WTC11 (cell line): Measurements from ENCODE around the gene NDUFA3. TPM values are rescaled to one million over a fixed set of nuclear protein-coding genes. Genes with fewer than 3 reads are reported as not detected.

Source experiments
- ATAC-seq: fragments of 200-7000 bp; cut with Tn5 transposase; 2 replicates; pipeline ENCODE4 v1.10.0; 2021; ENCODE audit warnings: mild to moderate bottlenecking, moderate library complexity
- CTCF ChIA-PET: fragments of 300-600 bp; sonication (Branson Sonifier 250); formaldehyde crosslinking; loops from one replicate; lab custom pipeline; 2021; ENCODE audit warnings: antibody characterized with exemption; lab: Charles Lee
- POLR2A ChIA-PET: fragments of 350-600 bp; sonication (Branson Sonifier 250); formaldehyde crosslinking; loops from one replicate; lab custom pipeline; 2021; ENCODE audit warnings: antibody characterized with exemption; lab: Charles Lee
- DNase-seq: peaks from one replicate; pipeline ENCODE4 v3.0.0; 2021; ENCODE audit warnings: low spot score
- H3K27ac Mint-ChIP-seq: 2 replicates; pipeline ENCODE4 v1.8.0; 2021; ENCODE audit warnings: mixed read lengths
- H3K27me3 Mint-ChIP-seq: 2 replicates; pipeline ENCODE4 v1.8.0; 2021; ENCODE audit warnings: low read depth, mild to moderate bottlenecking, moderate library complexity, mixed read lengths
- H3K36me3 Mint-ChIP-seq: 2 replicates; pipeline ENCODE4 v1.8.0; 2021; ENCODE audit warnings: mixed read lengths
- H3K4me1 Mint-ChIP-seq: 2 replicates; pipeline ENCODE4 v1.8.0; 2022; ENCODE audit warnings: mixed read lengths
- H3K4me3 Mint-ChIP-seq: 2 replicates; pipeline ENCODE4 v1.8.0; 2021; ENCODE audit warnings: mild to moderate bottlenecking, moderate library complexity, mixed read lengths
- H3K9me3 Mint-ChIP-seq: 2 replicates; pipeline ENCODE4 v1.8.0; 2021; ENCODE audit warnings: mixed read lengths
- CREB1 ChIP-seq: sonication (generic); formaldehyde crosslinking; IDR thresholded peaks from 2 replicates; pipeline ENCODE4 v1.8.0; 2023; ENCODE audit warnings: mild to moderate bottlenecking, missing genetic modification reagents
- EMX1 ChIP-seq: fragments of 250-450 bp; sonication (Bioruptor Pico); IDR thresholded peaks from 2 replicates; pipeline ENCODE4 v1.8.0; 2021; ENCODE audit warnings: mild to moderate bottlenecking
- HMGA2 ChIP-seq: fragments of 250-450 bp; sonication (Bioruptor Pico); IDR thresholded peaks from 2 replicates; pipeline ENCODE4 v1.4.0; 2021; ENCODE audit warnings: mild to moderate bottlenecking, moderate library complexity
- KAT7 ChIP-seq: sonication (generic); formaldehyde crosslinking; IDR thresholded peaks from 2 replicates; pipeline ENCODE4 v1.8.1; 2023; ENCODE audit warnings: missing genetic modification reagents, mild to moderate bottlenecking, borderline replicate concordance
- MLX ChIP-seq: sonication (generic); formaldehyde crosslinking; IDR thresholded peaks from 2 replicates; pipeline ENCODE4 v1.8.1; 2023; ENCODE audit warnings: mild to moderate bottlenecking, missing genetic modification reagents, moderate library complexity
- NFATC4 ChIP-seq: fragments of 250-450 bp; sonication (Bioruptor Pico); IDR thresholded peaks from 2 replicates; pipeline ENCODE4 v1.9.0; 2021; ENCODE audit warnings: mild to moderate bottlenecking
- PRDM15 ChIP-seq: sonication (generic); formaldehyde crosslinking; IDR thresholded peaks from 2 replicates; pipeline ENCODE4 v1.8.0; 2022; ENCODE audit warnings: missing genetic modification reagents
- SOX15 ChIP-seq: fragments of 250-450 bp; sonication (Bioruptor Pico); IDR thresholded peaks from 2 replicates; pipeline ENCODE4 v1.9.0; 2021; ENCODE audit warnings: mild to moderate bottlenecking
- TEAD1 ChIP-seq: sonication (generic); formaldehyde crosslinking; IDR thresholded peaks from 2 replicates; pipeline ENCODE4 v1.8.0; 2022; ENCODE audit warnings: mild to moderate bottlenecking, missing genetic modification reagents
- USF2 ChIP-seq: sonication (generic); formaldehyde crosslinking; IDR thresholded peaks from 2 replicates; pipeline ENCODE4 v1.8.1; 2023; ENCODE audit warnings: mild to moderate bottlenecking, missing genetic modification reagents, moderate library complexity
- ZNF317 ChIP-seq: sonication (generic); formaldehyde crosslinking; IDR thresholded peaks from 2 replicates; pipeline ENCODE4 v1.8.1; 2023; ENCODE audit warnings: low read depth, mild to moderate bottlenecking, moderate library complexity, missing genetic modification reagents, borderline replicate concordance
- ZNF423 ChIP-seq: fragments of 250-450 bp; sonication (Bioruptor Pico); IDR thresholded peaks from 2 replicates; pipeline ENCODE4 v2.1.2; 2022; ENCODE audit warnings: mild to moderate bottlenecking, moderate library complexity
- total RNA-seq: library from RNA; stranded (reverse); gene quantifications from 3 replicates; pipeline ENCODE4 v1.2.3, GENCODE V29; 2021
- TF ChIP-seq, protein P1 (sequence below): sonication (generic); formaldehyde crosslinking; IDR thresholded peaks from 2 replicates; pipeline ENCODE4 v1.8.0; 2023; ENCODE audit warnings: mild to moderate bottlenecking, missing genetic modification reagents
- TF ChIP-seq, protein P2 (sequence below): sonication (generic); formaldehyde crosslinking; IDR thresholded peaks from 2 replicates; pipeline ENCODE4 v1.8.1; 2022; ENCODE audit warnings: mild to moderate bottlenecking, missing genetic modification reagents, moderate library complexity, borderline replicate concordance
- TF ChIP-seq, protein P3 (sequence below): sonication (generic); formaldehyde crosslinking; IDR thresholded peaks from 2 replicates; pipeline ENCODE4 v1.8.1; 2022; ENCODE audit warnings: low read depth, missing genetic modification reagents, borderline replicate concordance
- TF ChIP-seq, protein P4 (sequence below): sonication (generic); formaldehyde crosslinking; IDR thresholded peaks from 2 replicates; pipeline ENCODE4 v1.8.1; 2022; ENCODE audit warnings: missing genetic modification reagents, borderline replicate concordance
- TF ChIP-seq, protein P5 (sequence below): sonication (generic); formaldehyde crosslinking; IDR thresholded peaks from 2 replicates; pipeline ENCODE4 v1.8.0; 2022; ENCODE audit warnings: mild to moderate bottlenecking, missing genetic modification reagents

NDUFA3 gene
- total RNA-seq, 1 experiment from 2014 or later: 181 TPM

DNA sequence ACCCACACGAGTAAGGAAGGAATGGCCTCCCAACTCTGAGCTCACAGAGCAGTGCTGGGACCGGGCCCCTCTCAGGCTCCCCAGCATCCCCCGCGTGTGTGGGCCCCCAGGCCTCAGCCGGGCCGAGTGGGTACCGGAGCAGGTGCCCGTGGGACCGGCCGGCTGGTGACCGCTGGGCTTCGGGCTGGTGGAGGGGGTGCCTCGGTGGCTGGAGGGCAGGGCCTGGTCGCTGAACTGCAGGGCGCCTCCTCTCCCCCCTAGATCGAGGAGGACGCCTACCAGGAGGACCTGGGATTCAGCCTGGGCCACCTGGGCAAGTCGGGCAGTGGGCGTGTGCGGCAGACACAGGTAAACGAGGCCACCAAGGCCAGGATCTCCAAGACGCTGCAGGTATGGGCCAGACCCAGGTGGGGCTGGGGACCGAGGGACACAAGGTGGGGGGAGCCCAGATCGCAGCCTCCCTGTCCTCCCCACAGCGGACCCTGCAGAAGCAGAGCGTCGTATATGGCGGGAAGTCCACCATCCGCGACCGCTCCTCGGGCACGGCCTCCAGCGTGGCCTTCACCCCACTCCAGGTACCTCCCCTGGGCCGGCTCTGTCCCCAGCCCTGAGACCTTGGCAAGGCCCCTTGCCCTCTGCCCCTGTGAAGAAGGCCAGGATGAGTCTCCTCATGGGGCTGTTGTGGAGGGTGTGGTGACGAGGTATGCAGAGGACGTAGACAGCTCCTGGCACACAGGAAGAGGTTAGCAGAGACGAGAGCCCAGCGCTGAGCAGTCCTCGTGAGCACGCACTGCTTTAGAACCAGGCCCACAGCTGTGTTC lies 26.4 kb downstream of the NDUFA3 start (continued):
- TF ChIP-seq, protein P1, sequence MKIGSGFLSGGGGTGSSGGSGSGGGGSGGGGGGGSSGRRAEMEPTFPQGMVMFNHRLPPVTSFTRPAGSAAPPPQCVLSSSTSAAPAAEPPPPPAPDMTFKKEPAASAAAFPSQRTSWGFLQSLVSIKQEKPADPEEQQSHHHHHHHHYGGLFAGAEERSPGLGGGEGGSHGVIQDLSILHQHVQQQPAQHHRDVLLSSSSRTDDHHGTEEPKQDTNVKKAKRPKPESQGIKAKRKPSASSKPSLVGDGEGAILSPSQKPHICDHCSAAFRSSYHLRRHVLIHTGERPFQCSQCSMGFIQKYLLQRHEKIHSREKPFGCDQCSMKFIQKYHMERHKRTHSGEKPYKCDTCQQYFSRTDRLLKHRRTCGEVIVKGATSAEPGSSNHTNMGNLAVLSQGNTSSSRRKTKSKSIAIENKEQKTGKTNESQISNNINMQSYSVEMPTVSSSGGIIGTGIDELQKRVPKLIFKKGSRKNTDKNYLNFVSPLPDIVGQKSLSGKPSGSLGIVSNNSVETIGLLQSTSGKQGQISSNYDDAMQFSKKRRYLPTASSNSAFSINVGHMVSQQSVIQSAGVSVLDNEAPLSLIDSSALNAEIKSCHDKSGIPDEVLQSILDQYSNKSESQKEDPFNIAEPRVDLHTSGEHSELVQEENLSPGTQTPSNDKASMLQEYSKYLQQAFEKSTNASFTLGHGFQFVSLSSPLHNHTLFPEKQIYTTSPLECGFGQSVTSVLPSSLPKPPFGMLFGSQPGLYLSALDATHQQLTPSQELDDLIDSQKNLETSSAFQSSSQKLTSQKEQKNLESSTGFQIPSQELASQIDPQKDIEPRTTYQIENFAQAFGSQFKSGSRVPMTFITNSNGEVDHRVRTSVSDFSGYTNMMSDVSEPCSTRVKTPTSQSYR (CRISPR knock-in tag): no peak
- no peak for TF ChIP-seq NFATC4 (CRISPR knock-in tag)
- TF ChIP-seq, protein P2, sequence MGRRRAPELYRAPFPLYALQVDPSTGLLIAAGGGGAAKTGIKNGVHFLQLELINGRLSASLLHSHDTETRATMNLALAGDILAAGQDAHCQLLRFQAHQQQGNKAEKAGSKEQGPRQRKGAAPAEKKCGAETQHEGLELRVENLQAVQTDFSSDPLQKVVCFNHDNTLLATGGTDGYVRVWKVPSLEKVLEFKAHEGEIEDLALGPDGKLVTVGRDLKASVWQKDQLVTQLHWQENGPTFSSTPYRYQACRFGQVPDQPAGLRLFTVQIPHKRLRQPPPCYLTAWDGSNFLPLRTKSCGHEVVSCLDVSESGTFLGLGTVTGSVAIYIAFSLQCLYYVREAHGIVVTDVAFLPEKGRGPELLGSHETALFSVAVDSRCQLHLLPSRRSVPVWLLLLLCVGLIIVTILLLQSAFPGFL (CRISPR knock-in tag): no peak
- TF ChIP-seq, protein P3, sequence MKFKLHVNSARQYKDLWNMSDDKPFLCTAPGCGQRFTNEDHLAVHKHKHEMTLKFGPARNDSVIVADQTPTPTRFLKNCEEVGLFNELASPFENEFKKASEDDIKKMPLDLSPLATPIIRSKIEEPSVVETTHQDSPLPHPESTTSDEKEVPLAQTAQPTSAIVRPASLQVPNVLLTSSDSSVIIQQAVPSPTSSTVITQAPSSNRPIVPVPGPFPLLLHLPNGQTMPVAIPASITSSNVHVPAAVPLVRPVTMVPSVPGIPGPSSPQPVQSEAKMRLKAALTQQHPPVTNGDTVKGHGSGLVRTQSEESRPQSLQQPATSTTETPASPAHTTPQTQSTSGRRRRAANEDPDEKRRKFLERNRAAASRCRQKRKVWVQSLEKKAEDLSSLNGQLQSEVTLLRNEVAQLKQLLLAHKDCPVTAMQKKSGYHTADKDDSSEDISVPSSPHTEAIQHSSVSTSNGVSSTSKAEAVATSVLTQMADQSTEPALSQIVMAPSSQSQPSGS (CRISPR knock-in tag): no peak
- TF ChIP-seq, all 79 proteins: peak for 0

GRCh38 chr19:54129617-54129996 lies 27.0 kb downstream of the NDUFA3 start:
- H3K27ac Mint-ChIP-seq: no peak overlapping the region
- ChIA-PET POLR2A (no interaction called here), CTCF (no interaction called here)
- H3K36me3 Mint-ChIP-seq: peaks cover 44% of the 10 kb centered on the region
- H3K4me3 Mint-ChIP-seq: no peak overlapping the region
- ATAC-seq (no peak), DNase-seq (no peak)
- no peaks in the 10 kb centered on the region for H3K9me3 Mint-ChIP-seq
- H3K27me3 Mint-ChIP-seq: no peaks in the 10 kb centered on the region
- no peak for TF ChIP-seq TEAD1 (CRISPR knock-in tag)
- no peak for TF ChIP-seq ZNF317 (CRISPR knock-in tag)
- TF ChIP-seq, protein P4, sequence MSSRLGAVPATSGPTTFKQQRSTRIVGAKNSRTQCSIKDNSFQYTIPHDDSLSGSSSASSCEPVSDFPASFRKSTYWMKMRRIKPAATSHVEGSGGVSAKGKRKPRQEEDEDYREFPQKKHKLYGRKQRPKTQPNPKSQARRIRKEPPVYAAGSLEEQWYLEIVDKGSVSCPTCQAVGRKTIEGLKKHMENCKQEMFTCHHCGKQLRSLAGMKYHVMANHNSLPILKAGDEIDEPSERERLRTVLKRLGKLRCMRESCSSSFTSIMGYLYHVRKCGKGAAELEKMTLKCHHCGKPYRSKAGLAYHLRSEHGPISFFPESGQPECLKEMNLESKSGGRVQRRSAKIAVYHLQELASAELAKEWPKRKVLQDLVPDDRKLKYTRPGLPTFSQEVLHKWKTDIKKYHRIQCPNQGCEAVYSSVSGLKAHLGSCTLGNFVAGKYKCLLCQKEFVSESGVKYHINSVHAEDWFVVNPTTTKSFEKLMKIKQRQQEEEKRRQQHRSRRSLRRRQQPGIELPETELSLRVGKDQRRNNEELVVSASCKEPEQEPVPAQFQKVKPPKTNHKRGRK (CRISPR knock-in tag): no peak
- TF ChIP-seq SOX15: no peak
- no peak for TF ChIP-seq HMGA2 (CRISPR knock-in tag)
- no peak for TF ChIP-seq MLX (CRISPR knock-in tag)
- TF ChIP-seq EMX1 (CRISPR knock-in tag): no peak
- TF ChIP-seq, protein P5, sequence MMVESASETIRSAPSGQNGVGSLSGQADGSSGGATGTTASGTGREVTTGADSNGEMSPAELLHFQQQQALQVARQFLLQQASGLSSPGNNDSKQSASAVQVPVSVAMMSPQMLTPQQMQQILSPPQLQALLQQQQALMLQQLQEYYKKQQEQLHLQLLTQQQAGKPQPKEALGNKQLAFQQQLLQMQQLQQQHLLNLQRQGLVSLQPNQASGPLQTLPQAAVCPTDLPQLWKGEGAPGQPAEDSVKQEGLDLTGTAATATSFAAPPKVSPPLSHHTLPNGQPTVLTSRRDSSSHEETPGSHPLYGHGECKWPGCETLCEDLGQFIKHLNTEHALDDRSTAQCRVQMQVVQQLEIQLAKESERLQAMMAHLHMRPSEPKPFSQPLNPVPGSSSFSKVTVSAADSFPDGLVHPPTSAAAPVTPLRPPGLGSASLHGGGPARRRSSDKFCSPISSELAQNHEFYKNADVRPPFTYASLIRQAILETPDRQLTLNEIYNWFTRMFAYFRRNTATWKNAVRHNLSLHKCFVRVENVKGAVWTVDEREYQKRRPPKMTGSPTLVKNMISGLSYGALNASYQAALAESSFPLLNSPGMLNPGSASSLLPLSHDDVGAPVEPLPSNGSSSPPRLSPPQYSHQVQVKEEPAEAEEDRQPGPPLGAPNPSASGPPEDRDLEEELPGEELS (CRISPR knock-in tag): no peak
- no peak for TF ChIP-seq PRDM15
- TF ChIP-seq ZNF423: no peak
- TF ChIP-seq KAT7: no peak
- no peak for TF ChIP-seq CREB1 (CRISPR knock-in tag)
- no peak for TF ChIP-seq USF2 (CRISPR knock-in tag)
- peaks cover 5% of the 10 kb centered on the region for H3K4me1 Mint-ChIP-seq
